ENCODE results near the gene CEP76.

Gene CEP76

GRCh38 chr18:12637393-12637792 is 65.1 kb downstream of the CEP76 start:
- no peak overlapping the region for H3K9ac ChIP-seq (ENCODE audit: low read length)
- no peaks in the 10 kb centered on the region for H3K27me3 ChIP-seq (replicated peaks; ENCODE audit: insufficient read depth, low read length)
- no peaks in the 10 kb centered on the region for H3F3A ChIP-seq (ENCODE audit: insufficient read depth, low read length)
- no peaks in the 10 kb centered on the region for H3K36me3 ChIP-seq (replicated peaks; ENCODE audit: insufficient read depth, low read length)
- no peak overlapping the region for H3K27ac ChIP-seq (ENCODE audit: low read length)
- no peaks in the 10 kb centered on the region for H3K79me2 ChIP-seq (ENCODE audit: low read length)
- H3K4me3 ChIP-seq (ENCODE audit: low read length) = no peak overlapping the region
- no peak for DNase-seq
- TF ChIP-seq CTCF (IDR thresholded peaks at IDR 0.05; ENCODE audit: low read length) (no peak), EZH2 (optimal IDR thresholded peaks at IDR 0.05; ENCODE audit: low read depth, low read length) (no peak), EZH2phosphoT487 (IDR thresholded peaks at IDR 0.05; ENCODE audit: low read length) (no peak)
- no peak overlapping the region for H3K4me2 ChIP-seq (ENCODE audit: low read depth, low read length)
- no peaks in the 10 kb centered on the region for H3K9me3 ChIP-seq (replicated peaks; ENCODE audit: insufficient read depth, low read length)
- H3K4me1 ChIP-seq (ENCODE audit: low read length) = no peaks in the 10 kb centered on the region
- H2AFZ ChIP-seq (ENCODE audit: low read length) = no peak overlapping the region
- H3K9me2 ChIP-seq (replicated peaks; ENCODE audit: insufficient read depth, low read length) = no peaks in the 10 kb centered on the region
- no peaks in the 10 kb centered on the region for H4K20me1 ChIP-seq (ENCODE audit: insufficient read depth, low read length)

- TF ChIP-seq CTCF (IDR thresholded peaks at IDR 0.05; ENCODE audit: low read length) (no peak), EZH2 (optimal IDR thresholded peaks at IDR 0.05; ENCODE audit: low read depth, low read length) (no peak), EZH2phosphoT487 (IDR thresholded peaks at IDR 0.05; ENCODE audit: low read length) (no peak)
- H3K4me2 ChIP-seq (ENCODE audit: low read depth, low read length) = no peak overlapping the region
- no peak for DNase-seq
- no peaks in the 10 kb centered on the region for H3K27me3 ChIP-seq (replicated peaks; ENCODE audit: insufficient read depth, low read length)
- no peak overlapping the region for H3K27ac ChIP-seq (ENCODE audit: low read length)
- no peaks in the 10 kb centered on the region for H3K9me3 ChIP-seq (replicated peaks; ENCODE audit: insufficient read depth, low read length)
- H3K4me3 ChIP-seq (ENCODE audit: low read length) = no peak overlapping the region
- H3K9ac ChIP-seq (ENCODE audit: low read length) = no peak overlapping the region
- H2AFZ ChIP-seq (ENCODE audit: low read length) = no peak overlapping the region
- H4K20me1 ChIP-seq (ENCODE audit: insufficient read depth, low read length) = no peaks in the 10 kb centered on the region
- no peaks in the 10 kb centered on the region for H3K36me3 ChIP-seq (replicated peaks; ENCODE audit: insufficient read depth, low read length)
- no peaks in the 10 kb centered on the region for H3F3A ChIP-seq (ENCODE audit: insufficient read depth, low read length)
- H3K9me2 ChIP-seq (replicated peaks; ENCODE audit: insufficient read depth, low read length) = no peaks in the 10 kb centered on the region
- H3K4me1 ChIP-seq (ENCODE audit: low read length) = no peaks in the 10 kb centered on the region
- H3K79me2 ChIP-seq (ENCODE audit: low read length) = no peaks in the 10 kb centered on the region
These were observed 70.6 kb downstream of the CEP76 start for GRCh38 chr18:12631831-12632477.

- no peak overlapping the region for H3K9ac ChIP-seq (ENCODE audit: low read length)
- no peak for DNase-seq
- no peak overlapping the region for H2AFZ ChIP-seq (ENCODE audit: low read length)
- H3K4me3 ChIP-seq (ENCODE audit: low read length) = no peak overlapping the region
- no peaks in the 10 kb centered on the region for H3F3A ChIP-seq (ENCODE audit: insufficient read depth, low read length)
- H3K79me2 ChIP-seq (ENCODE audit: low read length) = no peaks in the 10 kb centered on the region
- H3K9me3 ChIP-seq (replicated peaks; ENCODE audit: insufficient read depth, low read length) = no peaks in the 10 kb centered on the region
- no peak overlapping the region for H3K27ac ChIP-seq (ENCODE audit: low read length)
- H4K20me1 ChIP-seq (ENCODE audit: insufficient read depth, low read length) = no peaks in the 10 kb centered on the region
- TF ChIP-seq CTCF (IDR thresholded peaks at IDR 0.05; ENCODE audit: low read length) (no peak), EZH2phosphoT487 (IDR thresholded peaks at IDR 0.05; ENCODE audit: low read length) (no peak), EZH2 (optimal IDR thresholded peaks at IDR 0.05; ENCODE audit: low read depth, low read length) (no peak)
- no peaks in the 10 kb centered on the region for H3K4me1 ChIP-seq (ENCODE audit: low read length)
- H3K36me3 ChIP-seq (replicated peaks; ENCODE audit: insufficient read depth, low read length) = no peaks in the 10 kb centered on the region
- no peak overlapping the region for H3K4me2 ChIP-seq (ENCODE audit: low read depth, low read length)
- no peaks in the 10 kb centered on the region for H3K9me2 ChIP-seq (replicated peaks; ENCODE audit: insufficient read depth, low read length)
- no peaks in the 10 kb centered on the region for H3K27me3 ChIP-seq (replicated peaks; ENCODE audit: insufficient read depth, low read length)
These were observed 72.4 kb downstream of the CEP76 start for GRCh38 chr18:12630136-12630535.

All from MM.1S (cell line).